Middle frontal gyrus (tissue), 1 donor: Measurements from ENCODE around the gene INPP5A.

ENCODE experiments used
- DNase-seq: peaks from one replicate; pipeline ENCODE4 v3.0.0-alpha.2; 2015; ENCODE audit warnings: low spot score; ENCODE audit errors: extremely low spot score

INPP5A gene

DNA sequence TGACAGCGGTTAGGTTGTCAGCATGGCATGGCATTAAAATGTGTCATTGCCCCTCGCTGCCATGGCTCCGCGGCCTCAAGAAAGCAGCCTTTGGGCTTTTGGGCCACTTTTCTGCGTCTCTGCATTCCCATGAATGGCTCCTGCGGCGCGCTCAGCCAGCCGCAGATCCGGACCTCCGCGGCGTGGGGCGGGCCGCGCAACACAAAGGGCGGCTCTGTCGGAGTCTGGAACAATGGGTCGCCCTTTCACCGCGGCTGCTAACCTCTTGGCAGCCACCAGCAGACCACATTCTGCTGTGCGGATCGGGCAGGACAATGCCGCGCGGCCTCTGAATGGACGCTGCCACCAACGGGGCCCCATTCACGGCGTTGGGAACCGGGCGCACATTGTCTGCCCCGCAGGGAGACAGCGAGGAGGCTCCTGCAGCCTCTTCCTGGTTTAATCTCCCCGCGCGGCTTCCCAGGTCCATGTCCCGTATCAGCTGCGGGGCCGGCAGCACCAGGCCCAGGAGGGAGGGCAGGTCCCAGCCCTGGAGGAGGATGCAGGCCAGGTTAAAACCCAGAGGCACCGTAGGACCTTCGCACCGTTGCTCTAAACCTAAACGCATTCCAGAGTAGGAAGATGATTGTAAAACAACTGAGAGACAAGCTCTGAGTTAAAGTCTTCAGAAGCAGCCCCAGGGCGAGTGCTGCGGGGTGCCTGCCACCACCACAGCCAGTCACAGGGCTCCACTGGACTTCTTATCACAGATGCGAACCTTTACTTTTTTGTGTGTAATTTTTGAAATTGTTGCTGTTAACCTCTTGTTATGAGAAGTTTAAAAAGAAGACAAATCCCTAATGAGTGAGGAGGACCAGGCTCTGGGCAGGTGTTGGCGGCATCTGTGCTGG lies 176.8 kb downstream of the INPP5A start:
- peak; percentile 72 for DNase-seq

DNA sequence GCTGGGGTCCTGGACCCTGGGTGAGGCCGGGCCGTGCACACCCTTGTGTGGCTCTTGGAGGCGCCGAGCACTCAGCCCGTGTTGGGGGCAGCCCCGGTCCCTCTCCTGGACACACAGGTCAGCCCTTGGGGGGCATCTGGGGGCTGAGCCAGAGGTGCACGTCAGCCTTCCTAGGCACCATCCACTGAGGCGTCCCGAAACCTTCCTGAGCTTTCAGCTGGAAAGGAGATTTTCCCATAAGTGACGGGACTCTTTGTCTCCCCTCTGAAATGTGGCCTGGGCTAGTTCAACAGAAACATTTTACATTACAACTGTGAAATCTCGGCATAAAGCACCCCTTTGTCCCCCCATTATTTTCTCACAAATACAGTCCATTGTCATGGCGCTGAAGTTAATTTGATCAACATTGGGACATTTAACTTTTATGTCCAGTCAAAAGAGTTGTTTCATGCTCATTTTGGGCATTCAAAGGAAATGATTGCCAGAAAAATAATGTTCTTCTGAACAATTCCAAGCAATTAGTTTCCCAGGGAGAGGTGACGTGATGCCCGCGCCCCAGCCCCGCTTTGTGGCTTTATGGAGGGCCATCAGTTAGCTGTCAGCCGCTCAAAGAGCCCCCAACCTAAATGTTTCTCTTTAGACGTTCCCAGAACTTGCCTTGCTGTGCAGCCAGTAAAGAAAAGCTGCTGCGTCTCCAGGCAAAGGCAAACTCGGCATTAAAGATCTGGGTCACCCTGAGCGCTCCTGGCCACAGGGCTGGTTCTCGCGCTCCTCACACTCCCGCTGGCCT lies 177.6 kb downstream of the INPP5A start:
- peak; percentile 9 for DNase-seq

DNA sequence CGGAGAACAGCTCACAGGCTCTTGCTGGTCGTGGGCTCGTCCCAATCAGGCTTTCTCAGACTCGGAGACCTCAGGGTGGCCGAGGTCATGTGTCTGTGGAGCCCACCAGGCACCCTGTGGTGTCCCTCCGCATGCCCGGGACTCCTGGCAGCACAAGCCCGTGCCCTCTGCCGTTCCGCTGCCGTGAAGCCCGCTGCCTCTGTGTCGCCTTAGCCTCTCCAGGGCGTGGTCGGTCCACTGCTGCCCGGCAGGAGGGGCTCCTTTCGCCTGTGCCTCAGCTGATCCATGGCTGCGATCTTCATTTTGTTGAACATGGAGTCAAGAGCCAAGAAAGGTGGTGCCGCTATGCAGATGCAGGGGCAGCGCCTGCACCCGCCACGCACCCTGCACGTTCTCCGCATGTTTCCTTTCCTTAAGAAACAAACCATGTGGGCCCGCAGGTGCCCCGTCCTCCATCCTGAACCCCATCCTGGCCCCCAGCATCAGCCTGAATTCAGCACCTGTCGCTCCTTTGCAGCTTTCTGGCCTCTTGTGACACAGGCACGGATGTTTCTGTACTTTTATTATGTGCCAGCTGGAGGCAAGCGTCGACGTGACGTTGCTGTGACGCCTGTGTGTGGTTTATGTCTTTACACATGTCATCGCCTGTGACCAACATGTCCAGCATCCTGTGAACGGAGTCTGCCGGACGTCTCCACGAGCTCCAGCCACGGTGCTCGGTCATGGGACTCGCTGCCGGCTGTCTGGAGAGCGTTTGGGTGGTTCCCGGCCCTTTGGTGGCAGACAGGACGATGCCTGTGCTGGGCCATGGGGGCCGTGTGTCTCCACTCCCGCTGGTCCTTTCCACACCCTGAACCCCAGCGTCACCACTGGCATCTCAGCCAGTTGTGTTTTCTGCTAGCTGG lies 178.4 kb downstream of the INPP5A start:
- DNase-seq: no peak

DNA sequence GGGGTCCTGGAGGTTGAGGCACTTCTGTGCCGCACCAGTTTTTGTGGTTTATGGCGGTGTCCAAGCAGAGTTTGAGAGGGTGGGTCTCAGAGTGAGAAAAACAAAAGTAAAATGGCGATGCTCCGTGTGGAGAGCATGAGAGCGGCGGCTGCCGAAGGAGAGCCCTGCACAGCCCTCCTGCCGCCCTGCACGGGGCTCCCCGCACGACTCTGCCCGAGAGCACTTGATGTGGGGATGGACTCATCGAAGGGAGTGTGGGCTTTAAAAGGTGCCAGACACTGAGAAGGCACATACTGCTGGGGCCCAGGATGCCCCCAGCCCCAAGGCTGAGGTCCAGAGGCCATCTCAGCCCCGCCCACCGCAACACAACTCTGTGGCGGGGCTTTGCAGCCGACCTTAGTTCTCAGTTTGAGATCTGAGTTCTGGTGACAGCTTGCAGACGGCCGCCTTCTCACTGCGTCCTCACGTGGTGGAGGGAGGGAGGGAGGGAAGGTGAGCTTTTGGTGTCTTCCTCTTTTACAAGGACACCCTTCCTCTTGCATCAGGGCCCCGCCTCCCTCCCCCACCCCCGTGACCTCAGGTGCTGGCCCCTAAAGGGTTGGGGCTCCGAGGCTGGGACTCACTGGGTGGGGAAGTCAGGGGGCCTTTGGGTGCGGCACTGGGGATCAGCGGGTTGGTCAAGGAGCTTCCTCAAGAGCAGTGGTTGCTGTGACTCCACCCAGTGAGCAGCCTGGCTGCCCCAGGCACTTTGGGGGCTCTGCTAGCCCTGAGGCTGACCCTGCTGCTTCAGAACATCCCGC lies 179.3 kb downstream of the INPP5A start:
- no peak for DNase-seq

DNA sequence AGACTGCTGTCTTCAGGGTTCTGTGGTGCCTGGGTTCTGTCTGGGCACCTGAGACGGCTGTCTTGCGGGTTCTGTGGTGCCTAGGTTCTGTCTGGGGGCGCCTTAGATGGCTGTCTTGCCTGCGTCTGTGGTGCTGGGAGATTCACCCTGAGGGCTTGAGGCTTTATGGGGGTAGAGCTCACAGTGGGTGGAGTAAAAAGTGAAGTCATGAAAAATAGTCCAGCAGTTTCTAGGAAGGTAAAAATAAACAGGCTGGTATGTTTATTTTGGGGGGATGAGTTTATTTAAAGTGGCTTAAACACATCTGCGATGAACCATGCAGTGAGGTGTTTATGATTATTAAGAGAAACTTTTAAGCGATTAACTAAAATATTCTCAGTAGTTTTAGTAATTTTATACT lies 184.1 kb downstream of the INPP5A start:
- DNase-seq: no peak

DNA sequence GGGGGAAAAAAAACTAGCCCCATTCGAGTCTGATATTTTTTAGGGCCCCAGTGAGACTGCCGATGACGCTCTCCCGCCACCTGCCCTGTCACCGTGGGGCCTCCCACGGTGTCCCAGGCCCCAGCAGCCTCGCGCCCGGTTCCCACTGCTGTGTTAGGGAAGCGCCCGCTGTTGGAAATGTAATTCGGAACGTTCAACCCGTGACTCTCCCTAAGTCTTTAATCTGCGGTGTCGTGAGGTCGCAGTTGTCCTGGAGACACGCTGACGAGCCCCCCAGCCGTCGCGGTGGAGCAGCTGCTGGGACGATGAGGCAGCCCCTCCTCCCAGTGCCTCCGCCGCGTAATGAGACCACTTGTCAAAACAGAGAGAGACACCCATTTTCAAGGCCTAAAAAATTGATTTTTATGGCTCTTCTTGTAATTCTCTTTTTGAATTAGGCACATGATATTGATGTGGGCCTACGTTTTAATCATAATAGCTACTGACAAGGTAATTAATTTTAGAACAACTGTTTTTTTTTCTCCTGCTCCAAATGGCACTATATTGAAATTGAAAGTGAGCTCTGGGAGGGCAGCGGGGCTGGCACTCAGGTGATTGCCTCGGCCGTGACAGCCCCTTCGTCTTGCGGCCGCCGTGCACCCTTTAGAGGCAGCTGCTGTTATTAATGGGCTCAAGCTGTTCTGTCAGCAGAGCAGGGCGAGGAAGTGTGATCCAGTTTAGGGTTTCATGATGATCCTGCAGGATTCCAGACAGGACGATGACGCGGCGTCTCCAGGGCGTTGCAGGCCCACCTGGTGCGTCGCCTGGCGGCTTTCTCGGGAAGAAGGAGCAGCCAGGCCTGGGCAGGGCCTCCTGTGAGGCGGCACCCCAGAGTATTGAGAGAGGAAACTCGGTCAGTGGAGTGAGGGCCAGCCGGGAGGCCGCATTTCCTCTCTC lies 185.1 kb downstream of the INPP5A start:
- DNase-seq: no peak

DNA sequence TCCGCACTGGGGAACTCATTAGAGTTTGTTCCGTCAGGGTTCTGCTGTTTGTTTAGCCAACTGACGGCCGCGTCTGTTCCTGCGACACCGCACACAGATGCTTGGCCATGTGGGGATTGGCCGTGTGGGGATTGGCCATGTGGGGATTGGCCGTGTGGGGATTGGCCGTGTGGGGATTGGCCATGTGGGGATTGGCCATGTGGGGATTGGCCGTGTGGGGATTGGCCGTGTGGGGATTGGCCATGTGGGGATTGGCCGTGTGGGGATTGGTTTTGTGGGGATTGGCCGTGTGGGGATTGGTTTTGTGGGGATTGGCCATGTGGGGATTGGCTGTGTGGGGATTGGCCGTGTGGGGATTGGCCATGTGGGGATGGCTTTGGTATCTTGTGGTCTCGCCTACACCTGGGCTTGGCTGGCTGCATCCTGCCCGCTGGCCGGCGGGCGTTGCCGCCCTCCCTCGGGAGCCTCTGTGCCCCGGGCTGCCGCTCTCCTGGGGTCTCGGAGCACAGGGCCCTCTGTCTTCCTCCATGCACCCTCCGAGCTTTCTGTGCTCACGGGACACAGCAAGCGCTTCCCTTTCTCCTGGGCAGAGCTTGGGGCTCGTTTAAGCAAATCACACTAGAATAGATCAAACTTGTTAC lies 185.9 kb downstream of the INPP5A start:
- no peak for DNase-seq

DNA sequence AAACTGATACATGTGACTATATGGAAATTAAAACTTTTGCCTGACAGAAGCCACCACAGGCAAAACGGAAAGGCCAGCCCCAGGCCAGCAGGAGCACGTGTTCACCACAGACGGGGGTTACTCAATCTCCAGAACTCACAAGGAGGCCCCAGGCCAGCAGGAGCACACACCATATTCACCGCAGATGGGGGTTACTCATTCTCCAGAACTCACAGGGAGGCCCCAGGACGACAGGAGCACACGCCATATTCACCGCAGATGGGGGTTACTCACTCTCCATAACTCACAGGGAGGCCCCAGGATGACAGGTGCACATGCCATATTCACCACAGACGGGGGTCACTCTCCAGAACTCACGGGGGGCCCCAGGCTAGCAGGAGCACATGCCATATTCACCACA lies 186.9 kb downstream of the INPP5A start:
- no peak for DNase-seq

DNA sequence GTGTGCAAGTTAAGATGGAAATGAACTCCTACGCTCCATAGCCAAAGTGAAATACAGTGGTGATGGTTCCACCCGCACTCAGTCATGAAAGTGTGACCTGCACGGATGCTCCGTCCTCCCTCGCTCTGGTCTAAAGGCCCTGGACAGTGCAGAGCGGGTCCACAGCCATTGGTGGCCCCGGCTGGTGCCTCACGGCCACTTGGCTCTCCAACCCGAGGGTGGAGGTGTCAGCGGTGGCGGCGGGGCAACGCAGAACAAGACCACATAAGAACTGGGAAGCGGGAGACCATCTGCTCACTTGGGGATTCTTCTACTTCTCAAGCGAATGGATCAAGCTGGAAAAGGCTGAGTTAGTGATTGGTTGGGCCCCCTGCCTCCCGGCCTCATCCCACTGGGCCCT lies 187.6 kb downstream of the INPP5A start:
- DNase-seq: no peak

DNA sequence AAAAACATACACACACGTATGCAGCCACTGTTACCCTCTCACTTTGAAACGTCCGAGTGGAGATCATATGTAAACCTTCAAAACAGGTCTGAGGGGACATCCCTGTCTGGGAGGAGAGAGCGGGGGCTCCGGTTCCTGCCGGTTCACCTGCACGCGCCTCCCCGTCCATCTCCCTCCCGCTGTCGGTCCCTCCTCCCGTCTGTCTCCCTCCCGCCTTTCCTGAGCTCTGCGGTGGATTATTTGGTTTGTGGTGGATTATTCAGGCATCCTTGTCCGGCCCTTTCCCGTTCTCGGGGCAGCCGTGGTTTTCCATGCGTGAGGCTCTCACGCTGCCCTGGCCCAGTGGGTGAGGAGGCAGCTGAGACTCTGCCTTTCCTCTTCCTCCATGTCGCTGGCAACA lies 188.6 kb downstream of the INPP5A start:
- DNase-seq: no peak

DNA sequence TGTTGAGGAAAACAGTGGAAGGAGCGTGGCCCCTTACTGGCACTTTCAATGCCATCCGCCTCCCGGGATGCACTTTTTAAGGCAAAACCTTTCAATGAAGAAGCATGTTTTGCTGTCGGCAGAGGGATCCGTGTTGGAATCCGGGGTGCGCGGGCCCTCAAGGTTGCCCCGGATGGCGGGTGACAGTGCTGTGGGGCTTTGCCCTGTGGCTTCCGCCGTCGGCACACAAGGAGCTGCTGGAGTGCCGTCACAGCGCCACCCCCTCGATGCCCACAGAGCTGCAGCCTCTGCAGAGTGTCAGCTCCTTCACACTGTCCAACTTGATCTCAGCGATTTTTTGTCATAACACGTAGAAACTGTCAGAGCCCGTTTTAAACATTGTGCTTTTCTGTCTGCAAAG lies 189.4 kb downstream of the INPP5A start:
- no peak for DNase-seq

DNA sequence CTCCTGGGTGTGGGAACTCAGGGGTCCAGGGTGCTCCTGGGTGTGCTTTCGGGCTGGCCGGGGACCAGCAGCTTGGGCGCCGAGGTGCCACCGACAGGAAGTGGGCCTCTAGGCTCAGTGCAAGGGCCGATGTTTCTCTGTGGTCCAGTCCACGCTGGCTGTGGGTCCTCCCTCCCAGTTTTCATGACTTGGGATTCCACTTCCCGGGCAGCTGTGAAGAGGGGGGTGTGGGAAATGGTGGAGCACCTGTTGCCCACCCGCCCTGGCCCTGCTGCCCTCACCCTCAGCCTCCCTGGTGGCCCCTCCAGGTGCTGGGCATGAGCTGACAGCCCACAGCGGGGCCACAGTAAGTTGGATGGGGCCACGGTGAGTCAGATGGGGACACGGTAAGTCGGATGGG lies 189.8 kb downstream of the INPP5A start:
- no peak for DNase-seq

DNA sequence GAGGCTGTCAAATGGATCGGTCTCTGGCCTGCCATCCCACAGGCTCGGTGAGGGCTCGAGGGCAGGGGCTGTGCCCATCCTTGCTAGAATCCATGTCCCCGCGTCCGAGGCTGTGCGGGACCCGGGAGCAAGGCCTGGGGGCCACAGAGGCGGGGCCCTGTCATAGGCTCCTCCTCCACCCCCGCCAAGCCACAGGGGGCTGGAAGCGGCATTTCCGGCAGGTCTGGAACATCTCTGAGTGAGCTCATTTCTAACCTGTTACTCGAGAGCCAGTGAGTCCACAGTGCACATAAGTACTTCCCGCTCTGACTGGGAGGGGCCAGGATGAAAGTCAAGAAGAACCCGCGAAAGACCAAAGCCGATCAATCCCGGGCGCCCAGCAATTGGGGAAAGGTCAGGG lies 190.7 kb downstream of the INPP5A start:
- no peak for DNase-seq

DNA sequence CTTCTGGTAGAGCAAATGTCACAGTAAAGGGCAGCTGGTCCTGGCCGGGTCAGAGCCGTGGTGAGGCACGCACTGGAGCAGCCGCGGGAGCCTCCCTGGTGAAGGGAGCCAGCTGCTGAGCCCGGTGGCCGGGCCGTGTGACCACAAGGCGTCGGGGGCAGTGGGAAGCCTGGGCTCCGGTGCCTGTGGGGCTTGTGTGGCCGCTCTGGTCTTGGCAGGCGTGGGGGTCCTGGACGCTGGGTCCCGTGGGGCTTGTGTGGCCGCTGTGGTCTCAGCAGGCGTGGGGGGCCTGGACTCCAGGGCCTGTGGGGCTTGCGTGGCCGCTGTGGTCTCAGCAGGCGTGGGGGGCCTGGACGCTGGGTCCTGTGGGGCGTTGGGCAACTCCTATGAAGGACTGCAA lies 191.2 kb downstream of the INPP5A start:
- DNase-seq: no peak

DNA sequence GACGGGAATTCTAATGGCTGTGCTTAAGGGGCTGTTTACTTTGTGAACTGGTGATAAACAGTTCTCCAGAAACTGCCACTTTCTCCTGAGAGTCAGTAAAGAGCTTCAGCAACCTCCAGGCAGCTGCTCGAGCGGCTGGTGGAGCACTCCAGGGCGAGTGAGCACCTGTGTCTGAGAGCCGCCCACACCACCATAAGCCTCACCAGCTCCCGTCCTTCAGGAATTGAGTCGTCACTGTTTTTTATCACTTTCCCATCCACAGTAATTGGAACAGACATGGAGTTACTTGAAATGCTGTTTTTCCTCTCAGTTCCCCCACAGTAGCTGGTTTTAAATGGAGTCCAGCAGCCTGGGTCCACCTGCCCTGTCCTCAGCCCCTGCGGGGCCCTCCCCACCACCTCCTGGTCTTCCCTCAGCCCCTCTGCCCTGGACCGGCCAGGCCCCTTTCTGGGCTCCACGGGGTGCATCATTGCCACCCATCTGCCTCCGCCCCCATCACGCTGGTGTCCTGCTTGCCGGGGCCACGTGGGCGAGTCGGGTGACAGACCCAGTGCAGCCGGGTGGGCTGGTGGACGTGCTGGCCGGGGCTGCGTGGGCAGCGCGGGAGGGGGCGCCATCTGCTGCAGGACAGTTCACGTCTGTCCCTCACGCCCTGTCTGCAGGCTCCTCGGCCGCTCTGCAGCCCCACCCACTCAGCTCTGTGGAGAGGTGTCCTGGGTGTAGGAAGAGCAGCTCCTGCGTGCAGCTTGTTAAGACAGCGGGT lies 192.4 kb downstream of the INPP5A start:
- DNase-seq: no peak

DNA sequence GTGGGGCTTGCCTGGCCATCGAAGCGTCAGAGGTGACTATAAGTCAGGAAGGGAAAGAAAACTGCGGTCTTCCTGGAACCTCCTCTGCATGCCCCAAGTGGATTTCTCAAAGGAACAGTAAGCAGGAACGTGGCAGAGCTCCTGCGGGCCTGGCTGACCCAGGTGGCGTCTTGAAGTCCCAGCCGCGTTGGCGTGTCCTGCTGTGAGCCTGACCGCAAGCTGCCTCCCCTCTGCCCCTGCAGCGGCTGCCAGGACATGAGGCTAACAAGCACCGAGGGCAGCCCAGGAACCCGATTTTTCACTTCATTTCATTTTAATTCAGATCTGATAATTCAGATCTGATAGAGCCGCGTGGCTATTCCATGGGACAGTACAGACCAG lies 193.0 kb downstream of the INPP5A start:
- DNase-seq: no peak

DNA sequence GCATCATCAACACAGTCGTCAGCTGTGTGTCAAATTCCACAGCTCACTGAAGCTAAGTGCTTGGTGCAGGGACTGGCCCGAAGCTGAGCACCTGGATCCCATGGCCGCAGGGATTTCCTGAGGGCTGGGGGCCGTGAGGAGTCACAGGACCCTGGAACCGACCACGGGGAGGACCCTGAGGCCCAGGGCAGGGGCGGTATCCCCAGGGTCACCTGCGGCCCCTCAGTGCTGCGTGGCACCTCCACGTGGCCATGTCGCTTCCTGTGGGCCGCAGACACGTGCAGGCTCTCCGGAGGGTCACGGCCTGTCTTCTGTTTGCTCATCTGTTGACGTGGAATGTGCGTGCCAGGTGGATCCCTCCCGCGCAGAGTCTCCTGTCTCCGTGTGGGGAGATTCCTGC lies 194.9 kb downstream of the INPP5A start:
- no peak for DNase-seq

DNA sequence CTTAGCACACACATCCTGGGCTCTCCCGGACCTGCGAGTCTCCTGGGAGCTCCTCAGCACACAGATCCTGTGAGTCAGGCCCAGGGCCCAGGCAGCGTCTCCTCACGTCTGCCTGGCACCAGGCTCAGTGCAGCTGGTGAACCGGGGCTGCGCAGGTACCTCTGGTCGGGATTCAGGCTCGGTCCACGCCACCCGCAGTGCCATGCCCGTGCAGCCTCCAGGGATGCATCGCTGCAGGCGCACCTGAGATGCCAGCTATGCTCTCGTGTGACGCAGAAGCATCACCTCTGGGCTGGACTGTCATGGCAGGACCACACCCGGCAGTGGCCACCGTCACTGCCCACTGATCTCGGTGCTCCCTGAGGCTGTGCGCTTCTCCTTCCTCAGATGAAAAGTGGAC lies 196.3 kb downstream of the INPP5A start:
- no peak for DNase-seq
